Central memory CD4-positive, alpha-beta T cell (primary cell): ENCODE data around the gene SYNE3.

Experiments used
- DNase-seq: peaks from one replicate; pipeline ENCODE4 v3.0.0; 2022

Gene SYNE3

GRCh38 chr14:95488376-95489213 is 27.9 kb downstream of the SYNE3 start:
- no peak for DNase-seq

DNA sequence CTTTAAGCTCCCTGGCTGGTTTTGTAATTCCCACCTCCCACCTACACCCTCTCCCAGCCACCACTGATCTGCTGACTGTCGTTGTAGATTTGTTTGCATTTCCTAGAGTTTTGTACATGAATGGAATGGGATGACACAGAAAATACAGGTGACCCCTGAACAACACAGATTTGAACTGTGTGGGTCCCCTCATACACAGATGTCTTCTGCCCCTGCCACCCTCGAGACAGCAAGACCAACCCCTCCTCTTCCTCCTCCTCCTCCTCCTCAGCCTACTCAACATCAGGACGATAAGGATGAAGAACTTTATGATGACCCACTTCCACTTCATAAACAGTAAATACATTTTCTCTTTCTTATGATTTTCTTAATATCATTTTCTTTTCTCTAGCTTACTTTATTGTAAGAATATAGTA is 28.8 kb downstream of the SYNE3 start:
- DNase-seq = no peak

DNA sequence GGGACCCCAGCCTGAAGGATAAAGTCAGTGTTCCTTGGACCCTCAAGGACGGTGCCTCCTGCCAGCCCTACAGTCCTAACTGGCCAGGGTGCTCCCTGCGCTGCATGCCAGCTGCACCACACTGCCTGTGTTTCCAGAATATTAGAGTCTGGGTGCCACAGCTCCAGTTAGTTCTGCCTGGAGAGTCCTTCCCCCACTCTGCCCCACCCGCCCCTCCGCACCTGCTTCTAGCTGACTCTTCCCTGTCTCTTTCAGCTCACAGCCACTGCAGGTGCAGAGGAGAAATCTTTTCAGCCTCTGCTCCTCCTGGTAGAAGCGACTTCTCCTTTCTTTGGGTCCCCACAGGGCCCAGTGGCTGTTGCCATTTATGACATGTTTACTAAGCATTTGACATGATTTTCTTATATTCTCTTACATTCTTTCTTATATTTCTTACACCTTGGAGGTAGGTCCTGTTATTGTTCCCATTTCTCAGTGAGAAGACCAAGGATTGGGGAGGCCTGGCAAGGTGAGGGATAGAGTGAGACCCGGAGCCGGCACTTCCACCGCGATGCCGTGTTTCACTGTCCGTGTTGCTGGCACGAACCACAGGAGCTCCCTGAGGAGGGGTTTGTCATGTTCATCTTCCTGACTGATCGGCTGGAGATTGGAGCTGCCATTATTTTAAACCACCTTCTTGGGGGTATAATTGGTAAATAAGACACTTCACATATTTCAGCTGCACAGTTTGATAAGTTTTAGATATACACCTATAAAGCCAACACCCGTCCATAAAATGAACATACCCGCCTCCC is 29.4 kb downstream of the SYNE3 start:
- no peak for DNase-seq

DNA sequence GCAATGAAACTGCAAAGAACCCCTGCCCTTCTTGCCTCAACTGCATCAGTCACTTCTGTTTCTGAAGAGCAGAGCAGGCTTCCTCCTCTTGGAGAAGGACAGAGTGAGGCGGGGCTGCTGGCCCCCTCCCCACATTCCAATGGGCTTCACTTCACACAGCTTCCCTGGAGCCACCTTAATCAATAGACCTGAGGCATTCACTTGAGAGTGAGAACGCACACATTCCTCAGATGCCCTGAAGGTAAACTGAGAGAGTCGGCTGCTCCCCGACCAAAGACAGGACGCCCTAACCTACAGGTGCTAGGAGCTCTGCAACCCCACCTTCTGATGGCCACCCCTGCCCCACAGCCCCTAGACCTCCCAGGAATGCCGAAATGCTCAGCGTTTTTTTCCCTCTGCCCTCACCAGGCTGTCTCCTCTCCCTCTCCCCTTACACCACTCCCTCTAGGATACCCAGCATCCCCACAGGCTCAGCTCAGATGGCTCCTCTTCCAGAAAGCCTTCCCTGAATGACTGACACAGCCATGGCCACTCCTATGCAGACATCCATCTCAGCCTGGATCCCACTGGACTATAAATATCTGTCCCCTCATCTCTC is 31.1 kb downstream of the SYNE3 start:
- DNase-seq = no peak

DNA sequence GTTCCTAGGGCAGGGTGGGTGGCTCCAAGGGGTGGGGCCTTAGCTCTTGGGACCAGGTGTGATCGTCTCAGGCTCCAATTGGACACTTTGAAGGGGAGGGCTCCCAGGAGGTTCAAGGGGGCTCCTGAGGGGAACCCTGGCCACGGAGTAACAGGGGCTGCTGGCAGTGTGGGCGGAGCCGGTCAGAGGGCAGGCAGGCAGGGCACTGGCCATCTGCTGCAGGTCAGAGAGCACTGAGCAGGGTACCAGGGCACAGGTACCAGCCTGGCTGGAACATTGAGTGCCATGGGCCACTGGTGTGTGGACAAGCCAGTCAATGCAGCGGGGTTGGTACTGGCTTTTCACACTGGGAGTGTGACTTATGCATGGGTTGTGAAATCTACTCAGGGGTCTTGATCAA is 32.2 kb downstream of the SYNE3 start:
- no peak for DNase-seq

DNA sequence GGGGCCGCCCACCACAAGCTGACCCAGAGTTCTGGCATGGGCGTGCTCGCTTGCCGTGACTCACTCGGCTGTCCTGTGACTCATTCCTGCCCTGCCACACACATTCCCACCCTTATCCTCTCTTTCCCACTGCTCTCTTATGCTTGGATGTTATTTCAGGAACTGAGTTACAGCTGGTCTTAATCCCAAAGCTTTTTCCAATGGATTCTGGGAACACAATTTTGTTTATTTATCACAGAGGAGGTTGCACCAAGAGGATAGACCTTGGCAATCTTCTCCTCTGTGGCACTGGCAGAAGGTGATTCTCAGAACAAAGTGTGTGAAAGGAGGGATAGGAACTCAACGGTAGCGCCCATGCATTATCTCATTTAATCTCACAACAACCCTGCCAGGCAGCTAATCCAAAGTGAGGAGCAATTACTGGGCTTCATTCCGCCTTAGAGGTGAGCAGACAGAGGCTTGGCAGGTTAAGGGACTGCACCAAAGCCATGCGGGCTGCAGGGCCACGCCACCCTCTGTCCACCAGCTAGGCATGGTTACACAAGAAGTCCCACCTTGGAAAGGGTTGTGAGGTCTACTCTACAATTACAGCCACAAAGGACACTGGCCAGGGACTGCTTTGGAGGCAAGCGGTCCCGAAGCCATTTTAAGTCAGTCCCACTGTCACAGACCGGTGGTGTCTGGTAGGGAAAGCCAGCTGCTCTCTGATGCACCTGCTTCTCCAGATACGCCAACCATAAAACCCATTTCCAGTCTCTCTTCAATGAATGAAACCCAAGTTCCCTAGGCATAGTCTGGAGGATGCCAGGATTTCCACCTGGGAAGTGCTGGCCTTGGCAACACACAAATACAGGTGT is 32.9 kb downstream of the SYNE3 start:
- DNase-seq = no peak

- no peak for DNase-seq
Measured at GRCh38 chr14:95482627-95483308, 33.7 kb downstream of the SYNE3 start.

GRCh38 chr14:95481391-95482022 is 34.9 kb downstream of the SYNE3 start:
- DNase-seq = no peak

DNA sequence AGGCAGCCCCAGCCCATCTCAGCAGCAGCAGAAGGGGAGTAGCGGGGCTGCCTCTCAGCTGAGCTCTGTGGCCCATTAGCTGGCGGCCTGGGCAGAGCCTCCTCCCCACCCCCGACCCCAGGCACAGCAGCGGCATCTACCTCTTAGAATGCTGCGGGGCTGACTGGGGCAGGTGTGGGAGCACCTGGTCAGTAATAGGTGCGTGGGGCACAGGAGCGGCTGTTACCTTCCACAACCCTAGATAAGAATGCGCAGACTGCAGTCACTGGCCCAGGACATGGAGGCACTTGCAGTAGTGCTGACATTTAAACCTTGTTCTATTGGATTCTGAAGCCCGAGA is 35.6 kb downstream of the SYNE3 start:
- no peak for DNase-seq

GRCh38 chr14:95480109-95480886 is 36.2 kb downstream of the SYNE3 start:
- DNase-seq = peak; percentile 63

DNA sequence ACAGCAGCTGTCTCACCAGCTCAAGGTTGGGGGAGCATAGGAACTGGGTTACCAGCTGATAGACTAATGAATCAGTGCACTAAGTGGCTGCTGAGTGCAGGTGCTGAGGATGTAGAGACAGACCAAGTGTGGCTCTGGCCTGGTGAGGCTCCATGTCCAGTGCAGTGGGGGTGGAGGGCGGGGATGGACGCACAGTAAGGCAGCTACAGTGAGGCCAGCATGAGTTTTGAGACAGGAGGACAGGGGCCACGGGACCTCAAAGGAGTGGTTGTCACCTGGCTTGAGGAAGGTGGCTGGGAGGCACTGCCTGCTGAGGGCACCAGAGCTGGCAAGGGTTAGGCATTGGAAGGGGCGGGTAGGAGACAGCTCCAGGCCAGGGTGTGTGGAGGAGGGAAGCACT is 37.0 kb downstream of the SYNE3 start:
- no peak for DNase-seq

DNA sequence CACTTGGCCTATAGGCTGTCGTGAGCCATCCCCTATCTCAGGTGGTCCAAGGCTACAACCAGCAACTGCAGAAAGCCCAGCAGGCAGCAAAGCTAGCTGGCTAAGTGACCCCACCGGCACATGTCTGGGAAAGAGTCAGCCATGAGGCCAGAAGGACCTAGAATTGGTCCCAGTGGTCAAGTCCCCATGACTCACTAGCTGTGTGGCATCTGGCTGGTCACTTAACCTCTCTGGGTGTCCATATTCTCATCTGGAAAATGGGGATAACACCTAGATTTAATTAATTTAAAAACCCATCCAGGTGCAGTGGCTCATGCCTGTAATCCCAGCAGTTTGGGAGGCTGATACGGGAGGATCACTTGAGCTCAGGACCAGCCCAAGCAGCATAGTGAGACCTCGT is 37.6 kb downstream of the SYNE3 start:
- DNase-seq = no peak

GRCh38 chr14:95478309-95478708 is 38.1 kb downstream of the SYNE3 start:
- DNase-seq = no peak

DNA sequence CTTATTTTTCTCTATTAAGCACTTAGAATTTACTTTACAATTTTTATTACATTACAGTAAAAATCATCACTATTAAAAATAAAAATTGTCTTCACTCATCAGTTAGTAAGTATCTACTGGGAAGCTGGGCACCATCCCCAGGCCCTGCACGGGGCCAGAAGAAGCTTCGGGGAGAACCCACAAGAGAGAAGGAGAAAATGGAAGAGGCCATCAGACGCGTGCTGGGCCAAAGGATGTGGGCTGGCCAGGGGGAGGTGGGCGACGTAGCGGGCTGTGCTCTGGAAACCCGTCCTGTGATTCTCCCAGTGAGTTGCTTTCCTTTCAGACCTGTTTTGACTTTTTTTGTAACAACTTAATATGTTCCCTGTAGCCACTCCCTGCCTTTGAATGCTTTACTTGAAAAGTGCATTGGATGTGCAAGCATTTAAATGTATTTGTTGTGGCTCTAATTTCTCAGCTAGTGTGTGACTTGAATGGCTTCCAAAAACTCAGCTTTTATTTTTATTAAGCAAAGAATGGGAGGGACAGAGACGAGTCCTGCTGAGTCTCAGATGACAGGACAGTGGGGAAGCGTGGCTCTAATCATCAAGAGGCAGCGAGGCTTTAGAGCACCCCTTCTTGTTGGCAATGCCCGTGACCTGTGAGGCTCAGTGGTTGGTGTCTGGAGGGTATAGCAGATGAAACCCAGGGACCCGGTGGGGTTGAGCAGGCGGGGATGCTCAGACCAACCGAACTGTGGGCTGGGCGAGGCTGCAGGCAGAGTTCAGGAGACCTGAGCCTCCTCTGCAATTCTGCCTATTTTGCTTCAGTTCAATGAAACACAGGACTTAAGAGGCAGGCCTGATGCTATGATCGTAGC is 38.8 kb downstream of the SYNE3 start:
- no peak for DNase-seq

GRCh38 chr14:95476747-95477146 is 39.7 kb downstream of the SYNE3 start:
- no peak for DNase-seq

DNA sequence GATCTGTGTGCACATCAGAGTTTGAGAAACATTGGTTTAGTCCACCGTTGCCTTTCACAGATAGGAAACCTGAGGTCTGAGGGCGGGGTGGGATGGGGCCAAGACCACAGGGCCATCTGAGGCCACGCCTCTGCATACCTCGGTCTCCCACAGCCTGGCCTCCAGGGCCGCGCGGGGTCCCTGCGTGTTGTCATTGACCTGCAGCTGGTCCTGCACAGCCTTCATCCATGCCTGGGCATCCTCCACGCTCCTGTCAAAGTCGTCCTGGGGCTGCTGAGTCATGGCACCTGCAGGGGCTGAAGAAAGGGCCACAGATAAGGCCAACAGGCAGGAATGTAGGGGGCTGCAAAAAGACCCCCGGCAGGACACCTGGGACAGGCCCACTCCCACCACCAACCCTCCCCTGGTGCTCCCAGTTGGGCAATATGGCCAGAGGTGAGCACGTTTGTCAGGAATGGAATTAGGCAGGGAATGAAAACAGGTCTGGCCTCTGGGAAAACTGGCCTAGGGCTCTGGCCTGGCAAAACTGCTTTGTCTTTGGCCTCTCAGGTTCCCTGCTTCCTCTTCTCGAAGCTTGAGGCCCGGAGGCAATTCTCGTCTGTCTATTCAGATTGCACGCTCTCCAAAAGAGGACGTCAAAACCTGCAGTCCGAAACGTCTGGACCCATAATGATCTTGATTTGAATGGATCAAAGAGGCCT is 40.8 kb downstream of the SYNE3 start:
- no peak for DNase-seq

DNA sequence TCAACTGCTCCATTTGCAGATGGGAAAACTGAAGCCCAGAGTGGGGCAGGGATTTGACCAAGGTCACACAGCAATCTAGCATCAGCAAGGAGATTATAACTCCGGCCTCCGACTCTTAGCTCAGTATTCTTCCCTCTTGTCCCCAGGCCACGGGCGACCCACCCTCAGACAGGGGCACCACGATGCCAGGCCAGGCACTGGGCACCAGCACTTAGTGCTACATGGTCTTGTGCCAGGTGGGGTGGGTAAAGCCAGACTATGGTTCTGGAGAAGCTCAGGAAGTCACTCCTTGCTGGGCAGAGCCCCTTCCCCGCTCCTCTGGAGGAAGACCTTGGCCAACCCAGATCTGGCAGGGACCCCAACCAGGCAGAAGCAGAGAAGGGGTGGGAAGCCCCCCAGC is 41.5 kb downstream of the SYNE3 start:
- no peak for DNase-seq

DNA sequence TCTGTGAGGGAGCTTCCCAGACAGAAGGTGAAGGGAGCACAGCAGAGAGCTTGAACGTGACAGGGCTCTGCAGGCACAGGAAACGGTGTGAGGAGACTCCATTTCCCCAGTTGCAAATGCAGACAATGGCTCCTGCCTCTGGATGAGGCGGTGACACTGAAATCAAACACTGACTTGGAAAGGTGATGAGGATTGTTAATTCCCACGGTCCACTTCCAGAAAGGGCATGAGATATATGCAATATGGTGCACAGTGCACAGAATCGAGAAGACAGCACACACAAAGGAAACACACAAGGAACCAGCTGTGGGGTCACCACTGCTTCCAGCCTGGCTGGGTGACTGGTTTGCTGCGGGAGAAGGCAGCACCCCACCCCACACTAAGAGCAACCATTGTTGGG is 42.0 kb downstream of the SYNE3 start:
- no peak for DNase-seq

DNA sequence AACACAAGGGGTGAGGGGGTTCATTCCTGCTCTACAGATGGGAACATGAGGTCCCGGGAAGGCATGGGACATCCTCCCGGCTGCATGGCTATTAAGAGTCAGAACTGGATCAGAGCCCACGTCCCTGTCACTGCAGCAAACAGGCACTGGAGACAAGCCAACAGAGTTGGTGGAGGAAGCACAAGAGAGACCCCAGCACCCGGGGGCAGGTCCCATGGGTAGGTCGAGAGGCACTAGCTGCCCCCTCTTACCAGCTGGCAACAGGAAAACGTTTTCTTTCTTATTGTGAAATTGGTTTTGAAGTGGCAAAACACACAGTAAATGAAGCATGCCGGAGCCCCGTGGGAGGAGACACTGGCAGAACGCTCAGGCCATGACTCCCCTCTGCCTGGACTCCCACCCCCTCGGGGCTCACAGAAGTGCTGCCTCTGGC is 43.6 kb downstream of the SYNE3 start:
- no peak for DNase-seq
